MM.1S (cell line): ENCODE data around the gene GRIN1.

Experiments
- DNase-seq: peaks from one replicate; pipeline ENCODE4 v3.0.0-alpha.2; 2015
- H2AFZ ChIP-seq: fragments of 300-600 bp; sonication (generic); 2 replicates; pipeline ENCODE4 v1.6.0; 2016; ENCODE audit warnings: antibody characterized with exemption, low read length
- H3F3A ChIP-seq: fragments of 300-600 bp; sonication (generic); 2 replicates; pipeline ENCODE4 v1.6.1; 2016; ENCODE audit warnings: mild to moderate bottlenecking, antibody characterized with exemption, low read length, moderate library complexity, mixed read lengths; ENCODE audit not compliant: insufficient read depth
- H3K27ac ChIP-seq: fragments of 300-600 bp; sonication (generic); 2 replicates; pipeline ENCODE4 v1.5.1; 2016; ENCODE audit warnings: mild to moderate bottlenecking, low read length
- H3K27me3 ChIP-seq: fragments of 300-600 bp; sonication (generic); replicated peaks from 2 replicates; pipeline ENCODE4 v1.6.0; 2016; ENCODE audit warnings: low read length; ENCODE audit not compliant: insufficient read depth
- H3K36me3 ChIP-seq: fragments of 300-600 bp; sonication (generic); replicated peaks from 2 replicates; pipeline ENCODE4 v1.6.1; 2016; ENCODE audit warnings: mild to moderate bottlenecking, low read length, mixed read lengths; ENCODE audit not compliant: insufficient read depth
- H3K4me1 ChIP-seq: fragments of 300-600 bp; sonication (generic); 2 replicates; pipeline ENCODE4 v1.6.1; 2016; ENCODE audit warnings: low read length, mixed read lengths
- H3K4me2 ChIP-seq: fragments of 300-600 bp; sonication (generic); 2 replicates; pipeline ENCODE4 v1.6.0; 2016; ENCODE audit warnings: low read depth, low read length
- H3K4me3 ChIP-seq: fragments of 300-600 bp; sonication (generic); 2 replicates; pipeline ENCODE4 v1.5.1; 2016; ENCODE audit warnings: low read length, mixed read lengths
- H3K79me2 ChIP-seq: fragments of 300-600 bp; sonication (generic); 2 replicates; pipeline ENCODE4 v1.6.1; 2016; ENCODE audit warnings: mixed run types, low read length, mixed read lengths
- H3K9ac ChIP-seq: fragments of 300-600 bp; sonication (generic); 2 replicates; pipeline ENCODE4 v1.6.1; 2016; ENCODE audit warnings: low read length, mixed read lengths
- H3K9me2 ChIP-seq: fragments of 300-600 bp; sonication (generic); replicated peaks from 2 replicates; pipeline ENCODE4 v1.6.1; 2016; ENCODE audit warnings: mild to moderate bottlenecking, low read length, mixed read lengths; ENCODE audit not compliant: insufficient read depth
- H3K9me3 ChIP-seq: fragments of 300-600 bp; sonication (generic); replicated peaks from 2 replicates; pipeline ENCODE4 v1.6.1; 2016; ENCODE audit warnings: mild to moderate bottlenecking, low read length, mixed read lengths; ENCODE audit not compliant: insufficient read depth
- H4K20me1 ChIP-seq: fragments of 300-600 bp; sonication (generic); 2 replicates; pipeline ENCODE4 v1.6.1; 2016; ENCODE audit warnings: mild to moderate bottlenecking, low read length, moderate library complexity, mixed read lengths; ENCODE audit not compliant: insufficient read depth
- CTCF ChIP-seq: fragments of 300-600 bp; sonication (generic); IDR thresholded peaks from 2 replicates; pipeline ENCODE4 v1.5.1; 2016; ENCODE audit warnings: antibody characterized with exemption, low read length, mixed read lengths
- EZH2 ChIP-seq: fragments of 300-600 bp; sonication (generic); optimal IDR thresholded peaks from 2 replicates; pipeline ENCODE3; 2017; ENCODE audit warnings: low read depth, mild to moderate bottlenecking, antibody characterized with exemption, low read length, mixed read lengths
- EZH2phosphoT487 ChIP-seq: fragments of 300-600 bp; sonication (generic); IDR thresholded peaks from 2 replicates; pipeline ENCODE4 v1.6.1; 2018; ENCODE audit warnings: antibody characterized with exemption, low read length

Gene GRIN1

GRCh38 chr9:137179761-137180160 lies 40.8 kb downstream of the GRIN1 start:
- Histone ChIP-seq H3K9ac (no peak overlapping the region), H3K9me3 (no peaks in the 10 kb centered on the region), H3F3A (peaks cover 10% of the 10 kb centered on the region; the same call in 1 of the 2 replicates), H3K4me3 (no peak overlapping the region), H3K4me1 (no peaks in the 10 kb centered on the region), H2AFZ (no peak overlapping the region), H3K27ac (no peak overlapping the region), H3K9me2 (no peaks in the 10 kb centered on the region), H3K79me2 (0 out of 2 replicates have a peak, but pooled peaks cover 1% of the 10 kb centered on the region), H4K20me1 (no peaks in the 10 kb centered on the region), H3K4me2 (no peak overlapping the region), H3K36me3 (no peaks in the 10 kb centered on the region), H3K27me3 (no peaks in the 10 kb centered on the region)
- DNase-seq, result no peak
- no peak for TF ChIP-seq CTCF

- no peaks in the 10 kb centered on the region for H3K4me1 ChIP-seq
- H3K27ac ChIP-seq, result no peak overlapping the region
- H2AFZ ChIP-seq, result no peak overlapping the region
- no peaks in the 10 kb centered on the region for H3K9me2 ChIP-seq
- H3K36me3 ChIP-seq, result no peaks in the 10 kb centered on the region
- DNase-seq, result no peak
- peaks cover 10% of the 10 kb centered on the region; the same call in 1 of the 2 replicates for H3F3A ChIP-seq
- no peaks in the 10 kb centered on the region for H4K20me1 ChIP-seq
- H3K9ac ChIP-seq, result no peak overlapping the region
- no peak overlapping the region for H3K4me3 ChIP-seq
- H3K4me2 ChIP-seq, result no peak overlapping the region
- TF ChIP-seq CTCF (no peak), EZH2 (no peak)
- H3K9me3 ChIP-seq, result no peaks in the 10 kb centered on the region
- H3K27me3 ChIP-seq, result no peaks in the 10 kb centered on the region
- H3K79me2 ChIP-seq, result peaks cover 9% of the 10 kb centered on the region; the same call in 1 of the 2 replicates
Measured at GRCh38 chr9:137180491-137180890, 41.5 kb downstream of the GRIN1 start.

GRCh38 chr9:137181680-137182079 lies 42.7 kb downstream of the GRIN1 start:
- Histone ChIP-seq H4K20me1 (no peaks in the 10 kb centered on the region), H3K36me3 (no peaks in the 10 kb centered on the region), H3K27me3 (no peaks in the 10 kb centered on the region), H2AFZ (no peak overlapping the region), H3K9me2 (no peaks in the 10 kb centered on the region), H3K4me3 (no peak overlapping the region), H3F3A (peaks cover 4% of the 10 kb centered on the region; the same call in 1 of the 2 replicates), H3K27ac (no peak overlapping the region), H3K4me2 (no peak overlapping the region), H3K9ac (no peak overlapping the region), H3K4me1 (peaks cover under 1% of the 10 kb centered on the region; the same call in 1 of the 2 replicates), H3K9me3 (no peaks in the 10 kb centered on the region), H3K79me2 (peaks cover 20% of the 10 kb centered on the region)
- TF ChIP-seq EZH2, result no peak
- no peak for TF ChIP-seq EZH2phosphoT487
- no peak for TF ChIP-seq CTCF
- no peak for DNase-seq
